ENCODE results near the gene BID. TPM values are rescaled to one million over a fixed set of nuclear protein-coding genes. Genes with fewer than 3 reads are reported as not detected.

Gene BID
- total RNA-seq, 2 donors from 2014 or later = 32.0 to 59.3 TPM

DNA sequence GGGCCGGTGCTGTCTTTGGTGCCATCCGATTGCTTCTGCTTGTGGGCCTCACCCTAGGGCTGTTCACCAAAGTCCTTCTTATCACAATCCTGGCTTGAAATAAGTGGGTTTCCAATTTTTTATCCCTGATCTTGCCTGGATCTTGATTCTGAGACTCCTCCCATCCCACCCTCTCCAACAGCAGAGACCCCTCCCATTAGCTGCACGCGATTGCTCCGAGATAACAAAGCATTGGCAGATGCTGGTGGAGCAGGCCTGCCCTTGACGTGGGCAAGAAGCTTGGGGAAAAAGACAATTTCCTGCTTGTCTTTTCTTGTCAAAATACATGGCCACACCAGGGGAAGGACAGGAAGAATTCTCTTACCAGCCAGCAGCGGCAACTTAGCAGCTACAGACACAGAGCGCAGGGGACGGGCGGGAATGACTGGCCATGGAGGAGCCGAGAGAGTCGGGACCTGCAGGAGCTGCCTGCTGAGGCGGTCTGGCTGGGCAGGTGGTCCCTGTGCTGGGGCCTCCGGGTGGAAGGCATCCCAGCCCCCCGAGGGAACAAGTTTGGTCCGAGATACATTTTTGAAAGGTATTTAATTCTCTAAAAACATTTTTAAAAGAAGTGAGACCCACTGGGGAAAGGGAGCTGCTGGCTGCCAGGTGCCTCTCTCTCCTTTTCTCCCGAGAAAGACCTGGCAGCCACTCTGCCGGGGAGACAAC is 9.7 kb upstream of the BID start:
- DNase-seq (ENCODE audit: low spot score) = no peak
- no peak overlapping the region for H3K4me3 Mint-ChIP-seq
- no peaks in the 10 kb centered on the region for H3K36me3 Mint-ChIP-seq
- peaks cover 25 to 49% of the 10 kb centered on the region in 2 donors for H3K4me1 Mint-ChIP-seq (ENCODE audit: low read depth in 2 of 2)
- no peak for ATAC-seq
- no peaks in the 10 kb centered on the region for H3K27me3 Mint-ChIP-seq
- peak overlapping the region; percentile 21 to 90 for H3K27ac Mint-ChIP-seq
- peaks cover 3% of the 10 kb centered on the region for H3K9me3 Mint-ChIP-seq

- H3K27ac Mint-ChIP-seq = peak overlapping the region; percentile 21 to 90
- DNase-seq (ENCODE audit: low spot score) = no peak
- H3K4me3 Mint-ChIP-seq = no peak overlapping the region
- peaks cover 3% of the 10 kb centered on the region for H3K9me3 Mint-ChIP-seq
- H3K4me1 Mint-ChIP-seq (ENCODE audit: low read depth in 2 of 2) = peaks cover 30 to 53% of the 10 kb centered on the region in 2 donors
- H3K27me3 Mint-ChIP-seq = no peaks in the 10 kb centered on the region
- ATAC-seq = no peak
- H3K36me3 Mint-ChIP-seq = no peaks in the 10 kb centered on the region
Measured at GRCh38 chr22:17783312-17783711, 9.0 kb upstream of the BID start.

GRCh38 chr22:17782621-17783020 is 8.4 kb upstream of the BID start:
- H3K27ac Mint-ChIP-seq = peak overlapping the region; percentile 21 to 90
- H3K36me3 Mint-ChIP-seq = no peaks in the 10 kb centered on the region
- peaks cover 33 to 60% of the 10 kb centered on the region in 2 donors for H3K4me1 Mint-ChIP-seq (ENCODE audit: low read depth in 2 of 2)
- H3K9me3 Mint-ChIP-seq = peaks cover 3% of the 10 kb centered on the region
- DNase-seq (ENCODE audit: low spot score) (no peak), ATAC-seq (no peak)
- peak overlapping the region; percentile 72 for H3K4me3 Mint-ChIP-seq
- H3K27me3 Mint-ChIP-seq = no peaks in the 10 kb centered on the region

GRCh38 chr22:17782158-17782557 is 7.9 kb upstream of the BID start:
- no peak for DNase-seq (ENCODE audit: low spot score)
- Mint-ChIP-seq H3K36me3 (no peaks in the 10 kb centered on the region), H3K4me1 (ENCODE audit: low read depth in 2 of 2) (peaks cover 38 to 65% of the 10 kb centered on the region in 2 donors), H3K4me3 (peak overlapping the region; percentile 72), H3K9me3 (peaks cover 3% of the 10 kb centered on the region), H3K27me3 (no peaks in the 10 kb centered on the region), H3K27ac (peak overlapping the region; percentile 76 to 90)
- no peak for ATAC-seq

GRCh38 chr22:17781319-17782031 is 7.2 kb upstream of the BID start:
- H3K9me3 Mint-ChIP-seq = peaks cover 3% of the 10 kb centered on the region
- H3K4me1 Mint-ChIP-seq (ENCODE audit: low read depth in 2 of 2) = peaks cover 41 to 68% of the 10 kb centered on the region in 2 donors
- no peaks in the 10 kb centered on the region for H3K36me3 Mint-ChIP-seq
- ATAC-seq (peak; percentile 77 to 88), DNase-seq (ENCODE audit: low spot score) (peak; percentile 94)
- H3K27ac Mint-ChIP-seq = peak overlapping the region; percentile 76 to 90
- H3K4me3 Mint-ChIP-seq = peak overlapping the region; percentile 72
- H3K27me3 Mint-ChIP-seq = no peaks in the 10 kb centered on the region

DNA sequence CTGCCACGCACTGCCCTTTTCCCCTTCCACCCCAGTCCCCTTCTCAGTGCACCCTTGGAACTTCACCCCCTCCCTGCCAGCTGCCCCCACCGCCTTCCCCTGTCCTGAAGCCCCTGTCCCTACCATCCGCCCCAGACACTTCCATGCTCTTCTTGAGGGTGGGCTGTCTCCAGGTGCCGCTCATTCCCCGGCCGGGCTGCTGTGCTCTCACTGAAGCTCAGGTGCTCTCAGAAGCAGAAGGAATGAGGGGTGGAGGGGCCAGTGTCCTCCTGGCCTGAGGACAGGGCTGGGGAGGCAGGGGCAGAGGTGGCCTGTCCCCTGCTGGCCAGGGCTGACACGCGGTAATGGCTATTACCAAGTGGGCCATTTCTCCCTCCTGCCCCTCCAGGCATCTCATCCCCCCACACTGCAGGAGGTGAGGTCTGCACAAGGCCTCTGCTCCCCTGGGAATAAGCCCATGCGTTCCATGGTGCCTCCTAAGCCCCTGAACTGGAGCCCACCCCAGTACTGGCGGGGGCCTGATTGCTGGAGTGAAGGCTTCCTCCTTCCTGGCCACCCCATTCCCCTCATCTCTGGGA is 6.6 kb upstream of the BID start:
- Mint-ChIP-seq H3K9me3 (peaks cover 3% of the 10 kb centered on the region), H3K4me3 (peak overlapping the region; percentile 80), H3K27me3 (no peaks in the 10 kb centered on the region), H3K36me3 (no peaks in the 10 kb centered on the region), H3K4me1 (ENCODE audit: low read depth in 2 of 2) (peaks cover 47 to 73% of the 10 kb centered on the region in 2 donors), H3K27ac (peak overlapping the region; percentile 76 to 90)
- ATAC-seq = no peak
- no peak for DNase-seq (ENCODE audit: low spot score)

DNA sequence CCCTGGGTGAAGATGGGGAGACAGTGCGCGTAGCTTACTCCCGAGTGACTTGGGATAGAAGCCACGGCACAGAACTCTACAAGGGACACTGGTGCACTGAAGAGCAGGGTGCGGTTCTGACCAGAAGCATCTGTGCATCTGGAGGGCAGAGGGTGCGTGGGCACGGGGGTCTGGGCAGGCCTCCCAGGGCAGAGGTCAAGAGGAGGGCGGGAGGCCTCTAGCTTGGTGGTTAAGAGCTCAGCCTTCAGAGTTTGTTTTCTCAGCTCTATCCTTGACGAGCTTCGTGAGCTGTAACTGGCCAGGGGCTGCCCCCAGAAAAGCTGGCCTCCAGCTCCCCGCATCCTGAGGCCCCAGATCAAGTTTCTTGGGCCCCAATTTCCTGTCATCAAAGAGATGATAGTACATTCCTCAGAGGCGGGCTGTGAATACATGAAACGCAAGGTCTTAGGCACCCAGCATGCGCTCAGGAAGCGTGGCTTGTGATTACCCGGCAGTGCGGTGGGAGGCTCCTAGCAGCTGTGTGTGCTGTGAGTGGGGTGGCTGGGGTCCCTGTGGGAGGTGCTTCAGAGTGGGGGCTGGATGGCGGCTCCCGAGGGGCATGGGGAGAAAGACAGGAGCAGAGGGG is 6.0 kb upstream of the BID start:
- Mint-ChIP-seq H3K27ac (peak overlapping the region; percentile 72 to 90), H3K27me3 (no peaks in the 10 kb centered on the region), H3K9me3 (peaks cover 3% of the 10 kb centered on the region), H3K36me3 (no peaks in the 10 kb centered on the region), H3K4me1 (ENCODE audit: low read depth in 2 of 2) (peaks cover 53 to 78% of the 10 kb centered on the region in 2 donors), H3K4me3 (peak overlapping the region; percentile 80)
- no peak for ATAC-seq
- no peak for DNase-seq (ENCODE audit: low spot score)

GRCh38 chr22:17779286-17780115 is 5.2 kb upstream of the BID start:
- peaks cover 3% of the 10 kb centered on the region for H3K9me3 Mint-ChIP-seq
- no peaks in the 10 kb centered on the region for H3K27me3 Mint-ChIP-seq
- peaks cover 54 to 81% of the 10 kb centered on the region in 2 donors for H3K4me1 Mint-ChIP-seq (ENCODE audit: low read depth in 2 of 2)
- H3K36me3 Mint-ChIP-seq = no peaks in the 10 kb centered on the region
- ATAC-seq (peak; percentile 52 to 53), DNase-seq (ENCODE audit: low spot score) (peak; percentile 80)
- peak overlapping the region; percentile 80 for H3K4me3 Mint-ChIP-seq
- H3K27ac Mint-ChIP-seq = peak overlapping the region; percentile 72 to 90

- peak overlapping the region; percentile 95 to 98 for H3K27ac Mint-ChIP-seq
- peaks cover 3% of the 10 kb centered on the region for H3K9me3 Mint-ChIP-seq
- H3K4me3 Mint-ChIP-seq = peak overlapping the region; percentile 93
- DNase-seq (ENCODE audit: low spot score) (no peak), ATAC-seq (no peak)
- no peaks in the 10 kb centered on the region for H3K27me3 Mint-ChIP-seq
- no peaks in the 10 kb centered on the region for H3K36me3 Mint-ChIP-seq
- H3K4me1 Mint-ChIP-seq (ENCODE audit: low read depth in 2 of 2) = peaks cover 56 to 77% of the 10 kb centered on the region in 2 donors
Measured at GRCh38 chr22:17778412-17778976, 4.2 kb upstream of the BID start.

DNA sequence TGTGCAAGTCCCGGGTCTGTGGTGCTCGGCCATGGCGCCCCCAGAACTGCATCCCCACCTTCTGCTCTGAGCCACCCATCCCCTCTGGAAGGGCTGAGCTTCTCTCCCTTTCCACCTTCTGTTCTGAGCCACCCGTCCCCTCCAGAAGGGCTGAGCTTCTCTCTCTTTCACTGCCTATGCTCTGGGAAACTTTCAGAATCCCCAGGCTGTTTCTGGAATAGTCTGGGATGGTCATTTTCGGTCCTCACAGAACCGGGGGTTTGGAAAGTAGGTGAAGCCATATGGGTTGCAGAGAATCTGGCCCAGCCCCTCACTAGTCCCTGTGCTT is 3.4 kb upstream of the BID start:
- DNase-seq (ENCODE audit: low spot score) (no peak), ATAC-seq (no peak)
- peak overlapping the region; percentile 93 for H3K4me3 Mint-ChIP-seq
- no peaks in the 10 kb centered on the region for H3K27me3 Mint-ChIP-seq
- peaks cover 64 to 79% of the 10 kb centered on the region in 2 donors for H3K4me1 Mint-ChIP-seq (ENCODE audit: low read depth in 2 of 2)
- H3K36me3 Mint-ChIP-seq = no peaks in the 10 kb centered on the region
- peaks cover 3% of the 10 kb centered on the region for H3K9me3 Mint-ChIP-seq
- peak overlapping the region; percentile 95 to 98 for H3K27ac Mint-ChIP-seq

GRCh38 chr22:17777005-17777716 is 2.9 kb upstream of the BID start:
- Mint-ChIP-seq H3K27ac (peak overlapping the region; percentile 95 to 98), H3K9me3 (peaks cover 3% of the 10 kb centered on the region), H3K4me1 (ENCODE audit: low read depth in 2 of 2) (peaks cover 62 to 76% of the 10 kb centered on the region in 2 donors), H3K4me3 (peak overlapping the region; percentile 93), H3K36me3 (no peaks in the 10 kb centered on the region), H3K27me3 (no peaks in the 10 kb centered on the region)
- DNase-seq (ENCODE audit: low spot score) (peak; percentile 91), ATAC-seq (peak; percentile 59 to 67)

DNA sequence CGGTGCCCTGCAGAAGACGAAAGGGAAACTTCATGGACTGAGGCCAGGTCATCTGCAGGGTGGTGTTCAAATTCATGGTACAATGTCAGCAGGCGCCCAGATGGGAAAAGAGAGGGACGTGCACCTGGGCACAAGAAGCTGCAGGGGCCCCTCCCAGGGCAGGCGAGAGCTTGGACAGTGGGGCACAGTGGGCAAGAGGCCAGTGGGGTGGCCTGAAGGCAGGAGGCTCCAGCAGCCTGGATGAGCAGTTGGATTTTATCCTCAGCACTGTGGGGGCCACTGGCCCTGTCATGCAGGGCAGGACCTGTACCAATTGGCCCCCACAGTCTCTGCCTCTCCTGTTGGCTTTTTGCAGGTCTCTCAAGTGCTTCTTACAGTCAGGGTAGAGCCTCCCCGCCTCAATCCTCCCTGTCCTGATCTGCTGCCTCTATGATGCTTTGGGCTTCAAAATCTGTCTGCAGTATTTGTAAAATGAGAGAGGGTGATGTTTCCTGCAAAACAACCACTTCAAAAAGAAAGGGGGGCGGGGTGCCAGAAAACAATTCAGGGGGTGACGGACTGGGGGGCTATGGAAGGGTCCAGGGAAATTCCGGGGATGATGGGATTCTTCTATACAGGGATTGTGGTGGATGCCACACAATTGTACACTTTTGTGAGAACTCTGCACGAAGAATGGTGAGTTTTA is 1.7 kb upstream of the BID start:
- Mint-ChIP-seq H3K4me3 (peak overlapping the region; percentile 93), H3K36me3 (no peaks in the 10 kb centered on the region), H3K27ac (peak overlapping the region; percentile 68 to 95), H3K27me3 (no peaks in the 10 kb centered on the region), H3K4me1 (ENCODE audit: low read depth in 2 of 2) (peaks cover 61 to 67% of the 10 kb centered on the region in 2 donors), H3K9me3 (peaks cover 3% of the 10 kb centered on the region)
- no peak for ATAC-seq
- no peak for DNase-seq (ENCODE audit: low spot score)

All from natural killer cell treated with Interleukin-12 subunit alpha and Interleukin-12 subunit beta and Interleukin-15 and Interleukin-18, amount 100 ng/mL, for 72 hours (primary cell).